Right lobe of liver (tissue), 4 donors: Measurements from ENCODE around the gene SHISA6.

Experiments used
- POLR2A ChIP-seq: fragments of 450-650 bp; IDR thresholded peaks from one replicate; pipeline ENCODE4 v1.6.1; 2017; ENCODE audit warnings: antibody characterized with exemption, mild to moderate bottlenecking
- TF ChIP-seq, protein P1 (sequence below), 4 donors: fragments of 200-600 bp in 3 of 4; fragments of 450-650 bp in 1 of 4; IDR thresholded peaks; one replicate each; pipeline versions ENCODE4 v1.5.1 to v1.8.0; 2016 to 2022; ENCODE audit warnings: antibody characterized with exemption in 4 of 4, mild to moderate bottlenecking in 2 of 4
- donor health status: DM: no; HTN: no; CAD: no.
- donor health status: DM: no; HTN: no; CAD: no.
- donor health status: DM: no; HTN: yes; CAD: no.

- TF ChIP-seq, protein P1, sequence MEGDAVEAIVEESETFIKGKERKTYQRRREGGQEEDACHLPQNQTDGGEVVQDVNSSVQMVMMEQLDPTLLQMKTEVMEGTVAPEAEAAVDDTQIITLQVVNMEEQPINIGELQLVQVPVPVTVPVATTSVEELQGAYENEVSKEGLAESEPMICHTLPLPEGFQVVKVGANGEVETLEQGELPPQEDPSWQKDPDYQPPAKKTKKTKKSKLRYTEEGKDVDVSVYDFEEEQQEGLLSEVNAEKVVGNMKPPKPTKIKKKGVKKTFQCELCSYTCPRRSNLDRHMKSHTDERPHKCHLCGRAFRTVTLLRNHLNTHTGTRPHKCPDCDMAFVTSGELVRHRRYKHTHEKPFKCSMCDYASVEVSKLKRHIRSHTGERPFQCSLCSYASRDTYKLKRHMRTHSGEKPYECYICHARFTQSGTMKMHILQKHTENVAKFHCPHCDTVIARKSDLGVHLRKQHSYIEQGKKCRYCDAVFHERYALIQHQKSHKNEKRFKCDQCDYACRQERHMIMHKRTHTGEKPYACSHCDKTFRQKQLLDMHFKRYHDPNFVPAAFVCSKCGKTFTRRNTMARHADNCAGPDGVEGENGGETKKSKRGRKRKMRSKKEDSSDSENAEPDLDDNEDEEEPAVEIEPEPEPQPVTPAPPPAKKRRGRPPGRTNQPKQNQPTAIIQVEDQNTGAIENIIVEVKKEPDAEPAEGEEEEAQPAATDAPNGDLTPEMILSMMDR (IDR thresholded peaks at IDR 0.05), result no peak
- TF ChIP-seq POLR2A, result no peak
Observed at GRCh38 chr17:11492511-11492910, 251.5 kb downstream of the SHISA6 start.
